OCI-LY1 (cell line): ENCODE data around the gene F5.

Experiments
- CTCF ChIP-seq: fragments of 200-600 bp; sonication (generic), shearing (Covaris generic); IDR thresholded peaks from 2 replicates; pipeline ENCODE4 v1.5.1; 2017; ENCODE audit warnings: mild to moderate bottlenecking, antibody characterized with exemption, low read length, moderate library complexity, mixed read lengths
- EZH2 ChIP-seq: fragments of 200-600 bp; sonication (generic), shearing (Covaris generic); IDR thresholded peaks from 2 replicates; pipeline ENCODE4 v1.8.0; 2017; ENCODE audit warnings: borderline replicate concordance, mixed run types, mild to moderate bottlenecking, antibody characterized with exemption, low read length, moderate library complexity, mixed read lengths

DNA sequence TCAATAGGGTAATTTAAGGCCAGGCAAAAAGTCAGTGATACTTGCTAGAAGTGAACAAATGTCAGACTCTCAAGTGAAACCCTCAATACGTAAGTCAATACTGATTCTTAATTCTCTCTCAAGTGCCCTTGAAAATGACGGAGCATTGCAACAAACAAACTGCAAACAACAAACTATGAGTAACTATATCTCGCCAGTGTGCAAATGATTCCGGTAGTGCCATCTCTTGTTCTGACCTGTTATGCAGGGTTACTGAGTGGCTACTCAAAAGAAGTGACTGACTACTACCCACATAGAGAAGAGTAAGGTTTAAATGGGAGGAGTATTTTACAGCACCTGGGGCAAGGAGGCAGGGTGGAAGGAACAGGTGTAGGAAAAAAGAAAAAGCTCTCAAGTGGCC lies 102.2 kb downstream of the F5 start:
- TF ChIP-seq CTCF (no peak), EZH2 (no peak)
